Gastroesophageal sphincter (tissue), 4 donors: ENCODE measurements around the gene ZNF653. TPM values are rescaled to one million over a fixed set of nuclear protein-coding genes. Genes with fewer than 3 reads are reported as not detected.
"Not testable (repeated sequence)": the region's sequence is repeated elsewhere in the genome, so short reads cannot be mapped to it uniquely, and the experiment has no call there.

Experiments
- ATAC-seq: fragments of 150-250 bp; one replicate; pipeline ENCODE4 v1.9.1; 2016; ENCODE audit warnings: mild to moderate bottlenecking, moderate library complexity
- H3K27ac ChIP-seq, 4 donors: fragments of 200-600 bp; sonication (generic) in 3 of 4; 1 replicate in 3 of 4; 2 replicates in 1 of 4; pipeline ENCODE4 v1.5.1; 2016 to 2019
- H3K27me3 ChIP-seq: fragments of 200-600 bp; sonication (generic); one replicate; pipeline ENCODE4 v1.5.1; 2019
- H3K36me3 ChIP-seq, 2 donors: fragments of 200-600 bp; sonication (generic); one replicate each; pipeline ENCODE4 v1.5.1; 2019; ENCODE audit warnings: control low read depth in 1 of 2
- H3K4me1 ChIP-seq, 3 donors: fragments of 200-600 bp; sonication (generic); 1 replicate in 2 of 3; 2 replicates in 1 of 3; pipeline ENCODE4 v1.5.1; 2016 to 2019; ENCODE audit warnings: control low read depth in 2 of 3
- H3K4me3 ChIP-seq, 2 donors: fragments of 200-600 bp; sonication (generic); one replicate each; pipeline ENCODE4 v1.5.1; 2019; ENCODE audit warnings: mild to moderate bottlenecking in 1 of 2, moderate library complexity in 1 of 2
- H3K9me3 ChIP-seq, 3 donors: fragments of 200-600 bp; sonication (generic); one replicate each; pipeline ENCODE4 v1.5.1; 2017 to 2019; ENCODE audit warnings: control low read depth in 2 of 3
- CTCF ChIP-seq, 4 experiments: fragments of 200-600 bp in 2 of 4; fragments of 450-650 bp in 2 of 4; sonication (generic) in 1 of 4; IDR thresholded peaks; one replicate each; pipeline ENCODE4 v1.5.1; 2017 to 2019; ENCODE audit warnings: antibody characterized with exemption in 4 of 4, mild to moderate bottlenecking in 2 of 4, moderate library complexity in 2 of 4
- EP300 ChIP-seq: sonication (generic); formaldehyde crosslinking; IDR thresholded peaks from one replicate; pipeline ENCODE4 v1.6.1; 2017; ENCODE audit warnings: antibody characterized with exemption, mild to moderate bottlenecking
- POLR2A ChIP-seq, 2 donors: fragments of 450-650 bp; IDR thresholded peaks; one replicate each; pipeline ENCODE4 v1.6.1; 2017; ENCODE audit warnings: antibody characterized with exemption in 2 of 2, mild to moderate bottlenecking in 2 of 2, moderate library complexity in 1 of 2
- POLR2AphosphoS5 ChIP-seq: sonication (generic); formaldehyde crosslinking; IDR thresholded peaks from one replicate; pipeline ENCODE4 v1.6.1; 2017; ENCODE audit warnings: antibody characterized with exemption
- WGBS, 2 donors: methylation state at CpG; one replicate each; pipeline ENCODE4 v1.1.5; 2018; ENCODE audit warnings: low coverage in 1 of 2; 5-methylcytosine and 5-hydroxymethylcytosine counted together
- total RNA-seq, 4 donors: library from RNA; depleted of rRNA; stranded (reverse); fragments of >200 nt; gene quantifications; one replicate each; pipeline ENCODE4 v1.1.0, GENCODE V29; 2016

ZNF653 gene
- total RNA-seq, 4 donors from 2014 or later: 5.1 to 20.4 (median 10.6) TPM

DNA sequence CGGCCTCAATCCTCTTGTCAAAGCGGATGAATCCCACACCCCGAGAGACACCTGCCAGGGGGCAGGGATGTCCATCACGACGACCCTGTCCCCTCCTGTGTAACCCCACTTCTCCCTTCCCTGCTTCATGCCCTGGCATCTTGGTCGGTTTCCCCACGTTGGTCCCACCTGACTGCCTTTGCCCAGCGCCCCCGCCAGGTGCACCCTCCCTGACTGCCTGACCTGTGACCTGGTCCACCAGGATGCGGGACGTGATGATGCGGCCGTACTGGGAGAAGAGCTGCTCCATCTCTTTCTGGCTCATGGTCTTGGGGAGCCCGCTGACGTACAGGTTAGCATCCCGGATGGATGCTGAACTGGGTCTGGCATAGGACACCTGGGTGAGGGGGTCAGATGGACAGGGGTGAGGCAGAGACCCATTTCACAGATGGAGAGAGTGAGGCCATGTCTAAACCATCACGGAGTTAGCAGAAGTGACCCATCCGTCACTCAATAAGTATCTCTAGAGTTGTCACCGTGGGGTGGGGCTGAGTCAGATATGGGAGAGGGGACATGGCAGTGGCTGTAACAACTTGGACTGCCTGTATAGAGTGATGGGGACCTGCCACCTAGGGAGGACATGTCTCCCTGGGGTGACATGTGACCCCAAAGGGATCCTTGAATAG lies 47.3 kb downstream of the ZNF653 start:
- Histone ChIP-seq H3K36me3 (no peaks in the 10 kb centered on the region), H3K27ac (no peak overlapping the region), H3K4me3 (no peak overlapping the region), H3K4me1 (no peaks in the 10 kb centered on the region), H3K9me3 (no peaks in the 10 kb centered on the region), H3K27me3 (peaks cover 36% of the 10 kb centered on the region)
- ATAC-seq: no peak
- TF ChIP-seq POLR2AphosphoS5: no peak
- TF ChIP-seq EP300: no peak
- no peak for TF ChIP-seq POLR2A (IDR thresholded peaks at IDR 0.05)
- TF ChIP-seq CTCF (IDR thresholded peaks at IDR 0.05): no peak
- WGBS, 2 donors: 82 to 91% methylated on average over 2 to 6 of the region's 19 CpGs

DNA sequence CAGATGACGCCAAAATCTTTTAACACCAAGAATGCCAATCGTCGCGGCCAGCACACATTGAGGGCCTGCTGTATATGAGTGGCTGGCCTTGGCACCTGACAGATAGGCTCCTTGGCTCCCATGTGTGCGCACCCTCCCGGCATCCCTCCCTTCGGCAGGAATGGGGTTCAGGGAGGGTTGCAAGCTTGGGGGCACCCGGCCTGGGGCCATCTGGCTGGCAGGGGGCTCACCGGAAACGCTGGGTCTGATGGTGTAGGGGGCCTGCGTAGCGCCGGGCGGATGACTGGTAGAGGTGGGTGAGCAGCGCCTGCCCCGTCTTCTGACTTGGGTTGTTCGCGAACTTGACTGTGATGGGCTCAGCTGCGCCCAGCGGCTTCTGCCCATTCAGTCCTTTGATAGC lies 47.8 kb downstream of the ZNF653 start:
- Histone ChIP-seq H3K27me3 (peaks cover 41% of the 10 kb centered on the region), H3K4me3 (no peak overlapping the region), H3K27ac (no peak overlapping the region), H3K9me3 (no peaks in the 10 kb centered on the region), H3K4me1 (no peaks in the 10 kb centered on the region), H3K36me3 (no peaks in the 10 kb centered on the region)
- 66 to 100% methylated on average over 3 to 4 of the region's 20 CpGs for WGBS, 2 donors
- TF ChIP-seq POLR2A (IDR thresholded peaks at IDR 0.05): no peak
- no peak for ATAC-seq

- H3K4me1 ChIP-seq: no peaks in the 10 kb centered on the region
- WGBS, 2 donors: 40% methylated on average over 1 of the region's 18 CpGs; no CpG with 5 or more reads in 1 of the 2 donors
- no peaks in the 10 kb centered on the region for H3K36me3 ChIP-seq
- H3K27me3 ChIP-seq: peaks cover 44% of the 10 kb centered on the region
- no peak overlapping the region for H3K27ac ChIP-seq
- ATAC-seq: no peak
- no peak for TF ChIP-seq POLR2A (IDR thresholded peaks at IDR 0.05)
- no peak for TF ChIP-seq CTCF (IDR thresholded peaks at IDR 0.05)
- TF ChIP-seq POLR2AphosphoS5: no peak
- TF ChIP-seq EP300: no peak
- H3K4me3 ChIP-seq: no peak overlapping the region
- no peaks in the 10 kb centered on the region for H3K9me3 ChIP-seq
Measured at GRCh38 chr19:11457115-11457514, 48.5 kb downstream of the ZNF653 start.

- Histone ChIP-seq H3K4me1 (peaks cover 0 to 1% (median 0%) of the 10 kb centered on the region in 3 donors), H3K27me3 (peaks cover 47% of the 10 kb centered on the region), H3K4me3 (no peak overlapping the region), H3K36me3 (no peaks in the 10 kb centered on the region), H3K27ac (no peak overlapping the region), H3K9me3 (no peaks in the 10 kb centered on the region)
- no peak for TF ChIP-seq POLR2AphosphoS5
- TF ChIP-seq CTCF (IDR thresholded peaks at IDR 0.05): no peak
- no peak for TF ChIP-seq EP300
- TF ChIP-seq POLR2A (IDR thresholded peaks at IDR 0.05): no peak
- 100% methylated on average over 3 of the region's 7 CpGs; no CpG with 5 or more reads in 1 of the 2 donors for WGBS, 2 donors
- no peak for ATAC-seq
Measured at GRCh38 chr19:11456659-11457058, 49.0 kb downstream of the ZNF653 start.

DNA sequence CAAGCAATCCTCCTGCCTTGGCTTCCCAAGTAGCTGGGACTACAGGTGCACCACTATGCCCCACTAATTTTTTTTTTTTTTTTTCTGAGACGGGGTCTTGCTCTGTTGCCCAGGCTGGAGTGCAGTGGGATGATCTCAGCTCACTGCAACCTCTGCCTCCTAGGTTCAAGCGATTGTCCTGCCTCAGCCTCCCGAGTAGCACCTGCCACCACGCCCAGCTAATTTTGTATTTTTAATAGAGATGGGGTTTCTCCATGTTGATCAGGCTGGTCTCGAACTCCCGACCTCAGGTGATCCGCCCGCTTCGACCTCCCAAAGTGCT lies 50.4 kb downstream of the ZNF653 start:
- WGBS, 2 donors: 77% methylated on average over 7 of the region's 9 CpGs; no CpG with 5 or more reads in 1 of the 2 donors
- H3K27ac ChIP-seq, H3K36me3 ChIP-seq, H3K9me3 ChIP-seq, H3K4me1 ChIP-seq, H3K4me3 ChIP-seq, ATAC-seq: not testable (repeated sequence)
- peaks cover 45% of the 10 kb centered on the region for H3K27me3 ChIP-seq
